ENCODE measurements around the gene MORN4. TPM values are rescaled to one million over a fixed set of nuclear protein-coding genes. Genes with fewer than 3 reads are reported as not detected.

Gene MORN4
- total and polyA plus RNA-seq, 2 donors (not counting 3 experiments of a cell fraction or from before 2014, with no cell fraction given) = 12.2 to 13.9 TPM

- dilution Hi-C loops (cut with MboI; ENCODE audit: extremely low pct_ligation_motif_present, low sequenced_read_pairs) (no loop called here), intact Hi-C loops (cut with micrococcal nuclease) (no loop called here)
- H3K9me3 ChIP-seq (replicated peaks; ENCODE audit: control insufficient read depth, insufficient read depth, low read length) = no peaks in the 10 kb centered on the region
- FAIRE-seq (no peak), DNase-seq (ENCODE audit: low read depth, low spot score) (no peak)
- H3K4me1 ChIP-seq (ENCODE audit: control insufficient read depth, extremely low read depth, insufficient read depth, low read length) = peaks cover 11% of the 10 kb centered on the region
- no TSS peak for BruUV-seq (replicated peaks)
- no peaks in the 10 kb centered on the region for H4K20me1 ChIP-seq (replicated peaks; ENCODE audit: control insufficient read depth, extremely low read depth, insufficient read depth, low read length)
- no peak overlapping the region for H3K9ac ChIP-seq (replicated peaks; ENCODE audit: extremely low read depth, insufficient read depth, low read length)
- H3K27me3 ChIP-seq (ENCODE audit: control insufficient read depth in 2 of 2, insufficient read depth in 2 of 2, low read length in 2 of 2) = no peaks in the 10 kb centered on the region
- ChIA-PET POLR2A (no interaction called here), CTCF (interaction anchor here (2.8 kb wide), 2 partner anchors 20 to 27 kb away, joined by 22 to 24 read pairs; no protein-coding TSS in a partner anchor)
- no peaks in the 10 kb centered on the region for H3K79me2 ChIP-seq (ENCODE audit: control insufficient read depth, insufficient read depth, low read length)
- H3K36me3 ChIP-seq (ENCODE audit: control insufficient read depth in 2 of 2, extremely low read depth in 1 of 2, insufficient read depth in 2 of 2, low read length in 2 of 2) = peaks cover 0 to 7% of the 10 kb centered on the region in 2 experiments
- no peak overlapping the region for H3K4me2 ChIP-seq (ENCODE audit: insufficient read depth, low read length)
- no peak overlapping the region for H3K27ac ChIP-seq (ENCODE audit: insufficient read depth, low read depth, low read length)
- no peak for TF ChIP-seq POLR2A (IDR thresholded peaks at IDR 0.05; ENCODE audit: low read depth, low read length)
- H3K9me1 ChIP-seq (replicated peaks; ENCODE audit: control insufficient read depth, extremely low read depth, insufficient read depth, low read length) = no peaks in the 10 kb centered on the region
- no peak overlapping the region for H3K4me3 ChIP-seq (replicated peaks in 1 of 3; ENCODE audit: insufficient read depth in 1 of 3, low read depth in 1 of 3, low read length in 3 of 3)
- H2AFZ ChIP-seq (ENCODE audit: low read depth, low read length) = no peak overlapping the region
Measured at GRCh38 chr10:97682042-97682441, 48.7 kb upstream of the MORN4 start.

- CTCF ChIA-PET = interaction anchor here (0.6 to 6.1 kb wide), 5 partner anchors 24 to 56 kb away, joined by 3 to 98 read pairs (median 3); no protein-coding TSS in a partner anchor
- no peak overlapping the region for H3K9ac ChIP-seq (replicated peaks; ENCODE audit: extremely low read depth, insufficient read depth, low read length)
- peaks cover 0 to 21% of the 10 kb centered on the region in 2 experiments for H3K36me3 ChIP-seq (ENCODE audit: control insufficient read depth in 2 of 2, extremely low read depth in 1 of 2, insufficient read depth in 2 of 2, low read length in 2 of 2)
Measured at GRCh38 chr10:97679594-97679993, 46.3 kb upstream of the MORN4 start.

More at GRCh38 chr10:97679594-97679993, 46.3 kb upstream of the MORN4 start:
- no peaks in the 10 kb centered on the region for H3K9me3 ChIP-seq (replicated peaks; ENCODE audit: control insufficient read depth, insufficient read depth, low read length)
- DNase-seq (ENCODE audit: low read depth, low spot score) = no peak
- no peaks in the 10 kb centered on the region for H3K27me3 ChIP-seq (ENCODE audit: control insufficient read depth in 2 of 2, insufficient read depth in 2 of 2, low read length in 2 of 2)
- H3K79me2 ChIP-seq (ENCODE audit: control insufficient read depth, insufficient read depth, low read length) = no peaks in the 10 kb centered on the region
- intact Hi-C loops (cut with micrococcal nuclease) (no loop called here), dilution Hi-C loops (cut with MboI; ENCODE audit: extremely low pct_ligation_motif_present, low sequenced_read_pairs) (no loop called here)
- no peaks in the 10 kb centered on the region for H3K9me1 ChIP-seq (replicated peaks; ENCODE audit: control insufficient read depth, extremely low read depth, insufficient read depth, low read length)
- no peak overlapping the region for H3K27ac ChIP-seq (ENCODE audit: insufficient read depth, low read depth, low read length)
- no peak for FAIRE-seq
- BruUV-seq (replicated peaks) = no TSS peak
- POLR2A ChIA-PET = no interaction called here
- TF ChIP-seq CTCF (IDR thresholded peaks at IDR 0.05; ENCODE audit: extremely low read depth in 1 of 2, insufficient read depth in 1 of 2, low read depth in 1 of 2, low read length in 2 of 2) (no peak), FOS (IDR thresholded peaks at IDR 0.05; ENCODE audit: borderline replicate concordance, insufficient read depth, low read length) (no peak), EZH2 (IDR thresholded peaks at IDR 0.05; ENCODE audit: borderline replicate concordance, low read depth, low read length, severe bottlenecking) (no peak), MAX (IDR thresholded peaks at IDR 0.05; ENCODE audit: insufficient read depth, insufficient read length) (no peak), POLR2A (IDR thresholded peaks at IDR 0.05; ENCODE audit: low read depth, low read length) (no peak), GATA2 (IDR thresholded peaks at IDR 0.05; ENCODE audit: insufficient read depth, insufficient read length, low read depth, low read length) (no peak), JUN (IDR thresholded peaks at IDR 0.05; ENCODE audit: borderline replicate concordance, insufficient read depth, insufficient read length, low read depth) (no peak), MYC (IDR thresholded peaks at IDR 0.05; ENCODE audit: low read depth, low read length) (no peak), POLR2AphosphoS5 (IDR thresholded peaks at IDR 0.05; ENCODE audit: insufficient read depth, low read depth, low read length) (no peak)
- H4K20me1 ChIP-seq (replicated peaks; ENCODE audit: control insufficient read depth, extremely low read depth, insufficient read depth, low read length) = no peaks in the 10 kb centered on the region
- no peak overlapping the region for H3K4me3 ChIP-seq (replicated peaks in 1 of 3; ENCODE audit: insufficient read depth in 1 of 3, low read depth in 1 of 3, low read length in 3 of 3)
- H3K4me1 ChIP-seq (ENCODE audit: control insufficient read depth, extremely low read depth, insufficient read depth, low read length) = peaks cover 3% of the 10 kb centered on the region
- H2AFZ ChIP-seq (ENCODE audit: low read depth, low read length) = no peak overlapping the region
- no peak overlapping the region for H3K4me2 ChIP-seq (ENCODE audit: insufficient read depth, low read length)

All from endothelial cell of umbilical vein (primary cell).